GM19240 (cell line): ENCODE measurements around the gene PRR36.
"Not testable (repeated sequence)": the region's sequence is repeated elsewhere in the genome, so short reads cannot be mapped to it uniquely, and the experiment has no call there.

Experiments
- DNase-seq: peaks from one replicate; pipeline ENCODE4 v3.0.0; 2011; ENCODE audit warnings: low spot score; ENCODE audit not compliant: insufficient read length

The PRR36 gene

GRCh38 chr19:7899751-7900378, 25.7 kb upstream of the PRR36 start:
- DNase-seq = no peak

GRCh38 chr19:7898967-7899366, 24.8 kb upstream of the PRR36 start:
- DNase-seq = no peak

DNA sequence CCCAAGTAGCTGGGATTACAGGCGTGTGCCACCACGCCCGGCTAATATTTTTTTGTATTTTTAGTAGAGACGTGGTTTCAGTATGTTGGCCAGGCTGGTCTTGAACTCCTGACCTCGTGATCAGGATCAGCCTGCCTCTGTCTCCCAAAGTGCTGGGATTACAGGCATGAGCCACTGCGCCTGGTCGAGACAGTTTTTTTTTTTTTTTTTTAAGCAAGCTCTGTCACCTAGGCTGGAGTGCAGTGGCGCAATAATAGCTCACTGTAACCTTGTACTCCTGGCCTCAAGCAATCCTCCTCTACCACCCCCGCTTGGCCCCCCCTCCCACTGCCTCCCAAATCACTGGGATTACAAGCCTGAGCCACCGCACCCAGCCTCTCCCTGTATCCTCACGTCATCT, 23.1 kb upstream of the PRR36 start:
- DNase-seq = no peak

- no peak for DNase-seq
Observed at GRCh38 chr19:7895565-7895964, 21.4 kb upstream of the PRR36 start.

DNA sequence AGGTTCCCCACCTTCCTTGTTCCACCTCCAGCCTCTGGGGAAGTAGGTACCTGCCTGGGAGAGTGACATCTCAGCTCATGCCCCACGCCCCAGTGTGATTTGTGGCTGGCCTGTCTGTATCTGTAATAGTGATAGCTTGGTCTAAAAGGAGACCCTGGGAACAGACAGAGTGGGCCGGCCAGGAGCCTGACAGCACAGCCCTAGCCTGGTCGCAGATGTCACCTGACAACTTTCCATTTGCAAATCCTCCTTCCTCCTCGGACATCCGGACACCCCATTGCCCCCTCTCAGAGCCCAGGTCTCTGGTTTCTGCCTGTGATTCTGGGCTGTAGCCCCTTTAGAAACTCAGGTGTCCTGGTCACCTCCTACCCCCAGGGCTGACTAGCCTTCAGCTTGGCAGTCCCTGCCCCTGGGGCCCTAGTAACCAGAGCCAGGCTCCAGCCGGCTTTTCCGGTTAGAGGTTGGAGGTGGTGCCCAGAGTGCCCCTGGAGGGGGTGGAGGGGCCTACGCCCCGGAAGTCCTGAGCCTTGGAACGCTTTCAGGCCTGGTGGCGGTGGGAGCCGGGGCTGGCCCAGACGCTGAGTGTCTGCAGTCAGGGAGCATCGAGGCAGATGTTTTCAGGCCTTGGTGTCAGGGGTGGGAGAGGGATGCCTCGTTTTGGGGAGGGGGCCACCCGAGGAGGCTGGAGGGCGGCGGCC, 20.6 kb upstream of the PRR36 start:
- no peak for DNase-seq

DNA sequence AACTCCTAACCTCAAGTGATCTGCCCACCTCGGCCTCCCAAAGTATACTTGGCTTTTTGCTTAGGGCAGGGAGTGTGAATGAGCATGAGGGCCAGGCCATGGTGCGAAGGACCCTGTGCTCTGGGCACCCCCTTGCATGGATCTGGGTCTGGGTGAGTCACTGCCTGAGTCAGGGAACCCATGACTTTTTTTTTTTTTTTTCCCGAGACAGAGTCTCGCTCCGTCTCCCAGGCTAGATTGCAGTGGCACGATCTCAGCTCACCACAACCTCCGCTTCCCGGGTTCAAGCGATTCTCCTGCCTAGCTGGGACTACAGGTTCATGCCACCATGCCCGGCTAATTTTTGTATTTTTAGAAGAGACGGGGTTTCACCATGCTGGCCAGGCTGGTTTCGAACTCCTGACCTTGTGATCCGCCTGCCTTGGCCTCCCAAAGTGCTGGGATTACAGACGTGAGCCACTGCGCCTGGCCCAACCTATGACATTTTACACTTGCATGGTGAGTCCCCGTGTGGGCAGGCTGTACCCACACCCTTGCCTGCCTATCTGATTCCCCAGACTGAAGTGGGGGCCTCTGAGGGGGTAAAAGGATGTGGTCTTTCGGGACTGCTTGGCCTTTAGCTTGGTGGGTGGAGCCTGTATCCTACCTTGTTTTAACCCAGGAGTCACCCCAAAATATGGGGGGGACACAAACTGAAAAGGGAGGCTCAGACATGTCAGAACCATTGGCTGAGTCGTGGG, 19.3 kb upstream of the PRR36 start:
- not testable (repeated sequence) for DNase-seq

- no peak for DNase-seq
Observed at GRCh38 chr19:7888826-7889217, 14.6 kb upstream of the PRR36 start.

GRCh38 chr19:7888145-7888825, 14.1 kb upstream of the PRR36 start, which contains the start of gene LRRC8E:
Gene LRRC8E (plus strand): TSS chr19:7888510. CDS start chr19:7895604, 7,094 bp downstream.
- DNase-seq = no peak

GRCh38 chr19:7887408-7888144, 13.4 kb upstream of the PRR36 start:
- DNase-seq = no peak

DNA sequence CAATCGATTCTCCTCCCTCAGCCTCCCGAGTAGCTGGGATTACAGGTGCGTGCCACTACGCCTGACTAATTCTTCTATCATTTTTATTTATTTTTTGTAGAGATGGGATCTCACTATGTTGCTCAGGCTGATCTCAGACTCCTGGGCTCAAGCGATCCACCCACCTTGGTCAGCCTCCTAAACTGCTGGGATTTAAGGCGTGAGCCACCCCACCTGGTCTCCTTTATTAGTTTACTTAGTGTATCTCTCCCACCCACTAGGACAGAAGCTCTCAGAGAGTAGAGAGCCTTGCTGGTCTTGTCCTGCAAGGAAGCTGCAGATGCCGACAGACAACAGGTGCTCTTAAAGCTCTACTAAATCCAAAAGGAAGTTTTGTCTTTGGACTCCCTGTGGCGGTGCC, 11.6 kb upstream of the PRR36 start:
- no peak for DNase-seq

GRCh38 chr19:7883796-7884570, 9.8 kb upstream of the PRR36 start:
- DNase-seq = no peak

- no peak for DNase-seq
Observed at GRCh38 chr19:7883105-7883504, 8.9 kb upstream of the PRR36 start.

DNA sequence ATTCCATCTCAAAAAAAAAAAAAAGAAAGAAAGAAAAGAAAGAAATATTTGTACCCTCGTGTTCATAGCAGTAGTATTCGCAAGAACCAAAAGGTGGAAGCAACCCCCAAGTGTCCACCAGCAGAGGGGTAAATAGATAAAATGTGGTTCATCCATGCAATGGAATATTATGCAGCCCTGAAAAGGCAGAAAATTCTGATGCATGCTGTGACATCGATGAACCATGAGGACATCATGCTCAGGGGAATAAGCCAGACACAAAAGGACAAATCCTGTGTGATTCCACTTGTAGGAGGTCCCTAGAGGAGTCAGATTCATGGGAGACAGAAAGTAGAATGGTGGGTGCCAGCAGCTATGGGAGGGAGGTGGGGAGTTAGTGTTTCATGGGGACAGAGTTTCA, 7.7 kb upstream of the PRR36 start:
- no peak for DNase-seq

DNA sequence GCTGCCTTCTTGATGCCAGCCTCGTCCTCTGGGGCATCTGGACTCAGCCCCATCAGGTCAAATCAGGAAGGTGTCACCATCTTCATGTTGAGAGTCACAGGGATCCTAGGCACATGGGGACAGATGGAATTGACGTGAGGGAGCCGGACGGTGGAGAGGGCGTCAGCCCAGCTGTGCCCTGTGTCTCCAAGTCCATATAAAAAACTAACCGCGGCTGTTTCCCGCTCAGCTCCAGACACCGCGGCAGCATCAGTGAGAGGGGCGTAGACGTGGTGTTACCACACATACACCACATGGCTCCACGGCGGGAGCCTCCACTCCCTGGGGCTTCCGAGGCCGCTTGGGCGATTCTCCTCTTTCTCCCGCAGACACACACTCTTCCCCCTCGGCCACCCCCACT, 5.6 kb upstream of the PRR36 start:
- DNase-seq = no peak

GRCh38 chr19:7879111-7879807, 5.1 kb upstream of the PRR36 start:
- DNase-seq = no peak

DNA sequence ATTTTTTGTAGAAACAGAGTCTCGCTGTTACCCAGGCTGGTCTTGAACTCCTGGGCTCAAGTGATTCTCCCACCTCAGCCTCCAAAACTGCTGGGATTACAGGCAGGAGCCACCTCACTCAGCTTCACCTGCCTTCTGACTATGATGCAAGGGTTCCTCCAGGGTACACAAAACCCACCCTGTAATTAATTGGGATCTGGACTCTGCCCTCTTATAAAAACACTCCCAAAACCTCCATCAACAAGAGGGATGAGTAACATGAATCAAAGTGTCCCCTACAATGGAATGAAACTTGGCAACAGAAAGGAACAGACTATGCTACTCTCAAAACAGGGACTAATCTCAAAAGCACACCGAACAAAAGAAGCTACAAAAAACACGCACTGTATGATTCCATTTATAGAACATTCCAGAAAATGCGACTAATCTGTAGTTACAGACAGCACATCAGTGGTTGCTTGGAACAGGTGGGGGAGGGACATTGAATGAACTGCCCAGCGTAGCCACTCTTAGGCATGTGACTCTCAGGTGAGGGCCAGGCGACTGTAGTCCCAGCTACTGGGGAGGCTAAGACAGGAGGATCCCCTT, 3.2 kb upstream of the PRR36 start:
- no peak for DNase-seq

DNA sequence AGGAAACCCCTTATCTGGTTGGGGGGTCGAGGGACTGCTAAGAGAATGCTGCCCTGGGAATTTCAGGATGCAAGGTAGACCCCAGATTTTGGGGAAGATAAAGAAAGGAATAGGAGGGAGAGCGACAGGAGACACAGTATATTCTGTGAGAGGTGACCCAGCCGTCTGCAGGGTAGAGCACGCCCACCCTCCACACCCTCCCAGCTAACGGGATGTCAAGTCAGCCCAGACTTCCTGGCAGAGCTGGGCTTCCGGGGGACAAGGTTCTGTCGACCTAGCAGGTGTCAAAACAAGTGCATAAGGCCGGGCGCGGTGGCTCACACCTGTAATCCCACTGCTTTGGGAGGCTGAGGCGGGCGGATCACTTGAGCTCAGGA, 695 bp upstream of the PRR36 start:
- no peak for DNase-seq

DNA sequence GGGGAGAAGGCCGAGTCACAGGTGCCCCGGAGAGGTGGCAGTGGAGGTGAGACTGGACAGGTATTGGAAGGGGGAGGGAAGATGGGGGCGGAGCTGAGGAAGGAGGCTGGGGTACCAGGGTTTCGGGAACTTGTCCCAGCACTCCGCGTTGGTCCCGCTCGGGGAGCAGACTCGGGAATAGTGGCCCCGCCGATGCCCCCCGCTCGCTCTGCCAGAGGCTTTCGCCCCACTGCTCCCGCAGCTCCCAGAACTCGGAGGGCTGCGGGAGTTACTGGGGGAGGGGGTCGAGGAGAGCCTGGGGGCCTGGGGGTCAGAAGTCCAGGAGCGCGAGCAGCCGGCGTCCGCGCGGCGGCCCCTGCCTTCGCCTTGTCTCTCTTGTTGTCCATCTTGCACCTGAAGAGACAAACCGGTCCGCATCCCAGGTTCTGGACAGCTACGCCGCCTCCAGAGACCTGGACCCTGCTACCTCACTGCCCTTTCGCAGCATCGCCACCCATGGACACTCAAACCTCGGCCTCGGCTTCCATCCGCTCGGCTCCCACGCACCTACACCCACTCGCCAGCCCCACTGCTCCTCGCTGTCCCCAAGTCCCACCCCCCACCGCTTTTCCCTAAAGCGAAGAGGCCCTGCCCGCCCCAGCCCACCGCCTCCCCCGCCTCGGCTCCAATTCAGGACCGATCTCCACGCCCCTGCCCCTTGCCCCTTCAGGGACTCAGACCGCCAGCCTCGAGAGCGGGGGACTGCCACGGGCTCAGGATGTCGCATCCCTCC, 700 bp downstream of the PRR36 start:
- DNase-seq = no peak
